Measurements from ENCODE around the gene COL6A2. TPM values are rescaled to one million over a fixed set of nuclear protein-coding genes. Genes with fewer than 3 reads are reported as not detected.
A peak's percentile ranks its signal among the peaks of the same experiment; 100 is the strongest.

Gene COL6A2
- total RNA-seq, 1 experiment from 2014 or later = 111 TPM

DNA sequence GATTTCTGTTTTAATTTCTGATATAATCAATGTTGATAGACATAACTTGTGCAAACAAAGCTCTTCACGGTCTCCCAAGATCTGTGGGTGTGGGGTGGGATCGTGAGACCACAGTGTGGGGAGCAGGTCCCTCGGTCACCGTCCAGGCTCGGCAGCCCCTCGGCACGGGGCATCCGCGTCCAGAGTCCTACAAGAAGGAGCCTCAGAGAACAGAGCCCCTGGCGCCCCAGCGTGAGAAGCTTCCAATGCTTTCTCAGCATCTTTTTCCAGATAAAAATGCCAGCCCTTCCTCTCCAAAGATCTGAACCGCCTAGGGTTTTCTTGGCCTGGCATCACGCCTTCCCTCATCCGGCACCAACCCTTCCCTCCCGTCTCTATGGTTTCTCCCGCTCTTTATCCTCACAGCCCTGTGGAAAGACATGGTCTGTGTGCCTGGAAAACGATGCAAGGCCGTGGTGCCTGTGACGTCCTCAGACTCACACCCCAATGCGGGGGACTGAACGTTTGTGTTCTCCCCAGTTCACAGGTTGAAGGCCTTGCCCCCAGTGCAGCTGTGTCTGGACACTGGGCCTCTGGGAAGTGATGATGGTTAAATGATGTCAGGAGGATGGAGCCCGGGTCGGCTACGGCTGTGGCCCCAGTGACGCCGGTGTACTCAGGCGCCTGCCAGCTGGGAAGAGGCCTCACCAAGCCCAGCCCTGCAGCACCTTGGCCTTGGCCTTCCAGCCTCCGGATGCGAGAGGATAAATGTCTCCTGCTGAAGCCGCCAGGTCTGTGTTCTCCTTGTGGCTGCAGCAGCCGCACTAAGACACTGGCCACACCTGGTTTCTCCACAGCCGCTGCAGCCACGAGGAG is 45.9 kb upstream of the COL6A2 start (continued):
- TF ChIP-seq, protein P1, sequence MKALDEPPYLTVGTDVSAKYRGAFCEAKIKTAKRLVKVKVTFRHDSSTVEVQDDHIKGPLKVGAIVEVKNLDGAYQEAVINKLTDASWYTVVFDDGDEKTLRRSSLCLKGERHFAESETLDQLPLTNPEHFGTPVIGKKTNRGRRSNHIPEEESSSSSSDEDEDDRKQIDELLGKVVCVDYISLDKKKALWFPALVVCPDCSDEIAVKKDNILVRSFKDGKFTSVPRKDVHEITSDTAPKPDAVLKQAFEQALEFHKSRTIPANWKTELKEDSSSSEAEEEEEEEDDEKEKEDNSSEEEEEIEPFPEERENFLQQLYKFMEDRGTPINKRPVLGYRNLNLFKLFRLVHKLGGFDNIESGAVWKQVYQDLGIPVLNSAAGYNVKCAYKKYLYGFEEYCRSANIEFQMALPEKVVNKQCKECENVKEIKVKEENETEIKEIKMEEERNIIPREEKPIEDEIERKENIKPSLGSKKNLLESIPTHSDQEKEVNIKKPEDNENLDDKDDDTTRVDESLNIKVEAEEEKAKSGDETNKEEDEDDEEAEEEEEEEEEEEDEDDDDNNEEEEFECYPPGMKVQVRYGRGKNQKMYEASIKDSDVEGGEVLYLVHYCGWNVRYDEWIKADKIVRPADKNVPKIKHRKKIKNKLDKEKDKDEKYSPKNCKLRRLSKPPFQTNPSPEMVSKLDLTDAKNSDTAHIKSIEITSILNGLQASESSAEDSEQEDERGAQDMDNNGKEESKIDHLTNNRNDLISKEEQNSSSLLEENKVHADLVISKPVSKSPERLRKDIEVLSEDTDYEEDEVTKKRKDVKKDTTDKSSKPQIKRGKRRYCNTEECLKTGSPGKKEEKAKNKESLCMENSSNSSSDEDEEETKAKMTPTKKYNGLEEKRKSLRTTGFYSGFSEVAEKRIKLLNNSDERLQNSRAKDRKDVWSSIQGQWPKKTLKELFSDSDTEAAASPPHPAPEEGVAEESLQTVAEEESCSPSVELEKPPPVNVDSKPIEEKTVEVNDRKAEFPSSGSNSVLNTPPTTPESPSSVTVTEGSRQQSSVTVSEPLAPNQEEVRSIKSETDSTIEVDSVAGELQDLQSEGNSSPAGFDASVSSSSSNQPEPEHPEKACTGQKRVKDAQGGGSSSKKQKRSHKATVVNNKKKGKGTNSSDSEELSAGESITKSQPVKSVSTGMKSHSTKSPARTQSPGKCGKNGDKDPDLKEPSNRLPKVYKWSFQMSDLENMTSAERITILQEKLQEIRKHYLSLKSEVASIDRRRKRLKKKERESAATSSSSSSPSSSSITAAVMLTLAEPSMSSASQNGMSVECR (CRISPR knock-in tag; IDR thresholded peaks at IDR 0.05; ENCODE audit: borderline replicate concordance) = no peak
- TF ChIP-seq, protein P2, sequence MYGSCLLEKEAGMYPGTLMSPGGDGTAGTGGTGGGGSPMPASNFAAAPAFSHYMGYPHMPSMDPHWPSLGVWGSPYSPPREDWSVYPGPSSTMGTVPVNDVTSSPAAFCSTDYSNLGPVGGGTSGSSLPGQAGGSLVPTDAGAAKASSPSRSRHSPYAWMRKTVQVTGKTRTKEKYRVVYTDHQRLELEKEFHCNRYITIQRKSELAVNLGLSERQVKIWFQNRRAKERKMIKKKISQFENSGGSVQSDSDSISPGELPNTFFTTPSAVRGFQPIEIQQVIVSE (CRISPR knock-in tag; IDR thresholded peaks at IDR 0.05; ENCODE audit: borderline replicate concordance) = no peak
- no peak for TF ChIP-seq NFYB (CRISPR knock-in tag; conservative IDR thresholded peaks at IDR 0.05; ENCODE audit: low read depth)

DNA sequence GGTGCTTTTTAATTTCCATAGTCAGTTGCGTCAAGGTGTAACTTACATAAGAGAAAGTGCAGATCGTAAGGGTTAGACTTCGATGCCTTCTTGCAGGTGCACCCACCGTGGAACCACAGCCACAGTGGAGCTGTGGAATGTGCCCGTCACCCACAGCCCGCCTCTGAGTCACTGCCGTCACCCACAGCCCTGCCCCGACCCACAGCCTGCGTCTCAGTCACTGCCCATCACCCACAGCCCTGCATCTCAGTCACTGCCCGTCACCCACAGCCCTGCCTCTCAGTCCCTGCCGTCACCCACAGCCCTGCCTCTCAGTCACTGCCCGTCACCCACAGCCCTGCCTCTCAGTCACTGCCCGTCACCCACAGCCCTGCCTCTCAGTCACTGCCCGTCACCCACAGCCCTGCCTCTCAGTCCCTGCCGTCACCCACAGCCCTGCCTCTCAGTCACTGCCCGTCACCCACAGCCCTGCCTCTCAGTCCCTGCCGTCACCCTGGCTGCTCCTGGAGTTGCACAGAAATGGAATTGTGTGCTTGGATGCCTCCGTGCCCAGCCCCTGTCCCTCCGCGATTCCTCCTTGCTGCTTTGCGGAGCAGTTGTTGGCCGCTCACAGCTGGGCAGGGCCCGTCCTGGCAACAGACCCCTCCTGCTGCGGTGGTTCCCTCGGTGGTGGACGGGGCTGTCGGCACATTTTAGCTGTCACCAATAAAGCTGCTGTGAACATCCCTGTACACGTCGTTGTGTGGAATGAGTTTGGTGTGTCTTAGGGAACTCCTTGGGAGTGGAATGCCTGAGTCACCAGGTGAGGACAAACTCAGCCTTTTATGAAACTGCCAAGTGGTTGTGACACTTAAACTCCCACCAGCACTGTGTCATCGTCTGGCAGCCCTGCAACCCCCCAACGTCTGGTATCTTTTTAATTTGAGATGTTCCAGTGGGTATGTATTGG is 44.9 kb upstream of the COL6A2 start:
- peak overlapping the region; percentile 41; the same call in 1 of the 2 replicates for H3K27ac Mint-ChIP-seq
- no peak for DNase-seq (ENCODE audit: low spot score)

More for the DNA sequence above, 44.9 kb upstream of the COL6A2 start:
- no peak for ATAC-seq
- Mint-ChIP-seq H3K4me1 (peaks cover 9% of the 10 kb centered on the region), H3K9me3 (peaks cover 4% of the 10 kb centered on the region; the same call in 1 of the 2 replicates), H3K27me3 (ENCODE audit: low read depth) (no peaks in the 10 kb centered on the region), H3K36me3 (no peaks in the 10 kb centered on the region), H3K4me3 (no peak overlapping the region)
- POLR2A ChIA-PET = interaction anchor here (1.0 kb wide), 1 partner anchor 14 kb away, joined by 3 read pairs; no protein-coding TSS in a partner anchor
- TF ChIP-seq SP1 (CRISPR knock-in tag; conservative IDR thresholded peaks at IDR 0.05) (no peak), MYBL2 (CRISPR knock-in tag; IDR thresholded peaks at IDR 0.05) (no peak), SMAD3 (CRISPR knock-in tag; IDR thresholded peaks at IDR 0.05; ENCODE audit: borderline replicate concordance) (no peak), ZBTB21 (CRISPR knock-in tag; IDR thresholded peaks at IDR 0.05; ENCODE audit: borderline replicate concordance) (no peak), CREB1 (CRISPR knock-in tag; IDR thresholded peaks at IDR 0.05) (no peak), ESRRA (CRISPR knock-in tag; IDR thresholded peaks at IDR 0.05; ENCODE audit: borderline replicate concordance) (no peak), IRF2 (CRISPR knock-in tag; IDR thresholded peaks at IDR 0.05; ENCODE audit: borderline replicate concordance, low read depth) (no peak)
- TF ChIP-seq, protein P3, sequence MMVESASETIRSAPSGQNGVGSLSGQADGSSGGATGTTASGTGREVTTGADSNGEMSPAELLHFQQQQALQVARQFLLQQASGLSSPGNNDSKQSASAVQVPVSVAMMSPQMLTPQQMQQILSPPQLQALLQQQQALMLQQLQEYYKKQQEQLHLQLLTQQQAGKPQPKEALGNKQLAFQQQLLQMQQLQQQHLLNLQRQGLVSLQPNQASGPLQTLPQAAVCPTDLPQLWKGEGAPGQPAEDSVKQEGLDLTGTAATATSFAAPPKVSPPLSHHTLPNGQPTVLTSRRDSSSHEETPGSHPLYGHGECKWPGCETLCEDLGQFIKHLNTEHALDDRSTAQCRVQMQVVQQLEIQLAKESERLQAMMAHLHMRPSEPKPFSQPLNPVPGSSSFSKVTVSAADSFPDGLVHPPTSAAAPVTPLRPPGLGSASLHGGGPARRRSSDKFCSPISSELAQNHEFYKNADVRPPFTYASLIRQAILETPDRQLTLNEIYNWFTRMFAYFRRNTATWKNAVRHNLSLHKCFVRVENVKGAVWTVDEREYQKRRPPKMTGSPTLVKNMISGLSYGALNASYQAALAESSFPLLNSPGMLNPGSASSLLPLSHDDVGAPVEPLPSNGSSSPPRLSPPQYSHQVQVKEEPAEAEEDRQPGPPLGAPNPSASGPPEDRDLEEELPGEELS (CRISPR knock-in tag; IDR thresholded peaks at IDR 0.05) = no peak
- TF ChIP-seq, protein P4, sequence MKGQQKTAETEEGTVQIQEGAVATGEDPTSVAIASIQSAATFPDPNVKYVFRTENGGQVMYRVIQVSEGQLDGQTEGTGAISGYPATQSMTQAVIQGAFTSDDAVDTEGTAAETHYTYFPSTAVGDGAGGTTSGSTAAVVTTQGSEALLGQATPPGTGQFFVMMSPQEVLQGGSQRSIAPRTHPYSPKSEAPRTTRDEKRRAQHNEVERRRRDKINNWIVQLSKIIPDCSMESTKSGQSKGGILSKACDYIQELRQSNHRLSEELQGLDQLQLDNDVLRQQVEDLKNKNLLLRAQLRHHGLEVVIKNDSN (CRISPR knock-in tag; IDR thresholded peaks at IDR 0.05) = no peak
- TF ChIP-seq, protein P5, sequence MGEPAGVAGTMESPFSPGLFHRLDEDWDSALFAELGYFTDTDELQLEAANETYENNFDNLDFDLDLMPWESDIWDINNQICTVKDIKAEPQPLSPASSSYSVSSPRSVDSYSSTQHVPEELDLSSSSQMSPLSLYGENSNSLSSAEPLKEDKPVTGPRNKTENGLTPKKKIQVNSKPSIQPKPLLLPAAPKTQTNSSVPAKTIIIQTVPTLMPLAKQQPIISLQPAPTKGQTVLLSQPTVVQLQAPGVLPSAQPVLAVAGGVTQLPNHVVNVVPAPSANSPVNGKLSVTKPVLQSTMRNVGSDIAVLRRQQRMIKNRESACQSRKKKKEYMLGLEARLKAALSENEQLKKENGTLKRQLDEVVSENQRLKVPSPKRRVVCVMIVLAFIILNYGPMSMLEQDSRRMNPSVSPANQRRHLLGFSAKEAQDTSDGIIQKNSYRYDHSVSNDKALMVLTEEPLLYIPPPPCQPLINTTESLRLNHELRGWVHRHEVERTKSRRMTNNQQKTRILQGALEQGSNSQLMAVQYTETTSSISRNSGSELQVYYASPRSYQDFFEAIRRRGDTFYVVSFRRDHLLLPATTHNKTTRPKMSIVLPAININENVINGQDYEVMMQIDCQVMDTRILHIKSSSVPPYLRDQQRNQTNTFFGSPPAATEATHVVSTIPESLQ (CRISPR knock-in tag; IDR thresholded peaks at IDR 0.05) = no peak
- TF ChIP-seq, protein P6, sequence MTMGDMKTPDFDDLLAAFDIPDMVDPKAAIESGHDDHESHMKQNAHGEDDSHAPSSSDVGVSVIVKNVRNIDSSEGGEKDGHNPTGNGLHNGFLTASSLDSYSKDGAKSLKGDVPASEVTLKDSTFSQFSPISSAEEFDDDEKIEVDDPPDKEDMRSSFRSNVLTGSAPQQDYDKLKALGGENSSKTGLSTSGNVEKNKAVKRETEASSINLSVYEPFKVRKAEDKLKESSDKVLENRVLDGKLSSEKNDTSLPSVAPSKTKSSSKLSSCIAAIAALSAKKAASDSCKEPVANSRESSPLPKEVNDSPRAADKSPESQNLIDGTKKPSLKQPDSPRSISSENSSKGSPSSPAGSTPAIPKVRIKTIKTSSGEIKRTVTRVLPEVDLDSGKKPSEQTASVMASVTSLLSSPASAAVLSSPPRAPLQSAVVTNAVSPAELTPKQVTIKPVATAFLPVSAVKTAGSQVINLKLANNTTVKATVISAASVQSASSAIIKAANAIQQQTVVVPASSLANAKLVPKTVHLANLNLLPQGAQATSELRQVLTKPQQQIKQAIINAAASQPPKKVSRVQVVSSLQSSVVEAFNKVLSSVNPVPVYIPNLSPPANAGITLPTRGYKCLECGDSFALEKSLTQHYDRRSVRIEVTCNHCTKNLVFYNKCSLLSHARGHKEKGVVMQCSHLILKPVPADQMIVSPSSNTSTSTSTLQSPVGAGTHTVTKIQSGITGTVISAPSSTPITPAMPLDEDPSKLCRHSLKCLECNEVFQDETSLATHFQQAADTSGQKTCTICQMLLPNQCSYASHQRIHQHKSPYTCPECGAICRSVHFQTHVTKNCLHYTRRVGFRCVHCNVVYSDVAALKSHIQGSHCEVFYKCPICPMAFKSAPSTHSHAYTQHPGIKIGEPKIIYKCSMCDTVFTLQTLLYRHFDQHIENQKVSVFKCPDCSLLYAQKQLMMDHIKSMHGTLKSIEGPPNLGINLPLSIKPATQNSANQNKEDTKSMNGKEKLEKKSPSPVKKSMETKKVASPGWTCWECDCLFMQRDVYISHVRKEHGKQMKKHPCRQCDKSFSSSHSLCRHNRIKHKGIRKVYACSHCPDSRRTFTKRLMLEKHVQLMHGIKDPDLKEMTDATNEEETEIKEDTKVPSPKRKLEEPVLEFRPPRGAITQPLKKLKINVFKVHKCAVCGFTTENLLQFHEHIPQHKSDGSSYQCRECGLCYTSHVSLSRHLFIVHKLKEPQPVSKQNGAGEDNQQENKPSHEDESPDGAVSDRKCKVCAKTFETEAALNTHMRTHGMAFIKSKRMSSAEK (CRISPR knock-in tag; IDR thresholded peaks at IDR 0.05; ENCODE audit: borderline replicate concordance) = no peak
- CTCF ChIA-PET = no interaction called here
